Measurements from ENCODE around the gene SERPINC1.
"Not testable (repeated sequence)": the region's sequence is repeated elsewhere in the genome, so short reads cannot be mapped to it uniquely, and the experiment has no call there.

Gene SERPINC1

GRCh38 chr1:173934440-173934839 lies 17.3 kb upstream of the SERPINC1 start:
- TF ChIP-seq CTCF (IDR thresholded peaks at IDR 0.05; ENCODE audit: insufficient read depth, missing control alignments), result no peak
- FAIRE-seq (no peak), DNase-seq (ENCODE audit: insufficient read length, low spot score) (no peak)

GRCh38 chr1:173930541-173930940 lies 13.4 kb upstream of the SERPINC1 start:
- DNase-seq (ENCODE audit: insufficient read length, low spot score); FAIRE-seq: not testable (repeated sequence)

GRCh38 chr1:173925306-173926242 lies 8.4 kb upstream of the SERPINC1 start:
- no peak for TF ChIP-seq CTCF (IDR thresholded peaks at IDR 0.05; ENCODE audit: insufficient read depth, missing control alignments)
- no peak for FAIRE-seq
- DNase-seq (ENCODE audit: insufficient read length, low spot score), result no peak

- DNase-seq (ENCODE audit: insufficient read length, low spot score) (no peak), FAIRE-seq (no peak)
- TF ChIP-seq CTCF (IDR thresholded peaks at IDR 0.05; ENCODE audit: insufficient read depth, missing control alignments), result no peak
Measured at GRCh38 chr1:173920861-173921260, 3.7 kb upstream of the SERPINC1 start.

- TF ChIP-seq CTCF (IDR thresholded peaks at IDR 0.05; ENCODE audit: insufficient read depth, missing control alignments), result no peak
- FAIRE-seq, result no peak
- DNase-seq (ENCODE audit: insufficient read length, low spot score), result no peak
Measured at GRCh38 chr1:173917635-173918493, 737 bp upstream of the SERPINC1 start.

GRCh38 chr1:173916667-173917066 lies 460 bp downstream of the SERPINC1 start:
- no peak for FAIRE-seq
- no peak for TF ChIP-seq CTCF (IDR thresholded peaks at IDR 0.05; ENCODE audit: insufficient read depth, missing control alignments)
- DNase-seq (ENCODE audit: insufficient read length, low spot score), result no peak

GRCh38 chr1:173915596-173915995 lies 1.5 kb downstream of the SERPINC1 start:
- FAIRE-seq (no peak), DNase-seq (ENCODE audit: insufficient read length, low spot score) (no peak)
- no peak for TF ChIP-seq CTCF (IDR thresholded peaks at IDR 0.05; ENCODE audit: insufficient read depth, missing control alignments)
